Nephron progenitor cell (in vitro differentiated cells): ENCODE results near the gene VEZT.
A peak's percentile ranks its signal among the peaks of the same experiment; 100 is the strongest.

Experiments
- DNase-seq: peaks from one replicate; pipeline ENCODE4 v3.0.0; 2021
- H3K27ac Mint-ChIP-seq: 2 replicates; pipeline ENCODE4 v1.8.0; 2021; ENCODE audit warnings: mild to moderate bottlenecking, moderate library complexity, mixed read lengths
- H3K27me3 Mint-ChIP-seq: 2 replicates; pipeline ENCODE4 v1.8.0; 2021; ENCODE audit warnings: mild to moderate bottlenecking, low read depth, mixed read lengths; ENCODE audit not compliant: poor library complexity
- H3K36me3 Mint-ChIP-seq: 2 replicates; pipeline ENCODE4 v1.8.0; 2021; ENCODE audit warnings: low read depth, mixed read lengths
- H3K4me1 Mint-ChIP-seq: 2 replicates; pipeline ENCODE4 v1.8.0; 2021; ENCODE audit warnings: mixed read lengths
- H3K4me3 Mint-ChIP-seq: 2 replicates; pipeline ENCODE4 v1.8.0; 2021; ENCODE audit warnings: mild to moderate bottlenecking, moderate library complexity, mixed read lengths
- H3K9me3 Mint-ChIP-seq: 2 replicates; pipeline ENCODE4 v1.8.0; 2021; ENCODE audit warnings: mild to moderate bottlenecking, moderate library complexity, mixed read lengths
- TF ChIP-seq, protein P1 (sequence below): fragments of 200-600 bp; sonication (generic); IDR thresholded peaks from 2 replicates; pipeline ENCODE4 v1.5.0; 2021; ENCODE audit warnings: antibody characterized with exemption

VEZT gene

DNA sequence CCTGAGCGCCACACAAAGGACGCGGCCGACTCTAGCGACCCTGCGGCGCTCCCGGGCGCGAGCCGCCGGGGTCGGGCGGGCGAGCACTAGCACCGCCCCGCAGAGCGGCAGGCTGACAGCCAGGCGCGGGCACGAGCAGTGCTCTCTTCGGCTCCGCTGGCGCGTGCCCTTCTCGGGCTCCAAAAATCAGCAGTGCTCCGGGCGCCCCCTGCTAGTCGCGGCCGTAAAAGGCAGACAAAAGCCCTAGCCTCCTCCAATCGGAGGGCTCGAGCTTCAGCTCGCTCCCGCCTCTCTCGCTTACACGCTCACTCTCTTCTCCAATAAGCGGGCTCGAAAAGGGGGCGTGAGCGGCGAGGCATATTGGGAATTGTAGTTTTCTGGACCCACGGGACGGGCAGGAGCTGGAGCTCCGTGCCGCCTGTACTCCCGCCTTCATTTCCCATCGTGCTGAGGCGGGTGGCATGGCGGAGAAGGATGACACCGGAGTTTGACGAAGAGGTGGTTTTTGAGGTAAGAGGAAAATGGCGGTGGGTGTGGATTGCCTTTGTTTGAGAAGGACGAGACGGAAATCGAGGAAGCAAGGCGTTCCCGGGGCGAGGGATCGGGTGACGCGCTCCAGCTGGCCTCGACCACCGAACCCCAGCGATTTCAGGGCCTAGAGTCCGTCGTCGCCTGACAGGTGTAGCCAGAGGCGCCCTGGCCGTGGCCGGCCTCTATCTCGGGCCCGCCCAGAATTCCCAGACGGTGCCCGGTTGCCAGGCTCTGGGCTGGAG, at the start of gene VEZT, which contains the start of gene FGD6:
TSS of gene VEZT (plus strand) at position 431 of the 773 bp plus-strand sequence. CDS start at position 475, 44 bp downstream.
TSS of gene FGD6 (minus strand) at position 91 of the 773 bp plus-strand sequence. CDS start 227 bp downstream, outside the sequence.
- DNase-seq = peak; percentile 95
- Mint-ChIP-seq H3K4me3 (peak within 1 kb of the TSS; percentile 96), H3K4me1 (peaks cover 55% of the 10 kb centered on the region), H3K27me3 (no peaks in the 10 kb centered on the region), H3K36me3 (peaks cover 21% of the 10 kb centered on the region), H3K9me3 (peaks cover 3% of the 10 kb centered on the region), H3K27ac (peak within 1 kb of the TSS; percentile 100)
- TF ChIP-seq, protein P1, sequence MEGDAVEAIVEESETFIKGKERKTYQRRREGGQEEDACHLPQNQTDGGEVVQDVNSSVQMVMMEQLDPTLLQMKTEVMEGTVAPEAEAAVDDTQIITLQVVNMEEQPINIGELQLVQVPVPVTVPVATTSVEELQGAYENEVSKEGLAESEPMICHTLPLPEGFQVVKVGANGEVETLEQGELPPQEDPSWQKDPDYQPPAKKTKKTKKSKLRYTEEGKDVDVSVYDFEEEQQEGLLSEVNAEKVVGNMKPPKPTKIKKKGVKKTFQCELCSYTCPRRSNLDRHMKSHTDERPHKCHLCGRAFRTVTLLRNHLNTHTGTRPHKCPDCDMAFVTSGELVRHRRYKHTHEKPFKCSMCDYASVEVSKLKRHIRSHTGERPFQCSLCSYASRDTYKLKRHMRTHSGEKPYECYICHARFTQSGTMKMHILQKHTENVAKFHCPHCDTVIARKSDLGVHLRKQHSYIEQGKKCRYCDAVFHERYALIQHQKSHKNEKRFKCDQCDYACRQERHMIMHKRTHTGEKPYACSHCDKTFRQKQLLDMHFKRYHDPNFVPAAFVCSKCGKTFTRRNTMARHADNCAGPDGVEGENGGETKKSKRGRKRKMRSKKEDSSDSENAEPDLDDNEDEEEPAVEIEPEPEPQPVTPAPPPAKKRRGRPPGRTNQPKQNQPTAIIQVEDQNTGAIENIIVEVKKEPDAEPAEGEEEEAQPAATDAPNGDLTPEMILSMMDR = peak; percentile 40

DNA sequence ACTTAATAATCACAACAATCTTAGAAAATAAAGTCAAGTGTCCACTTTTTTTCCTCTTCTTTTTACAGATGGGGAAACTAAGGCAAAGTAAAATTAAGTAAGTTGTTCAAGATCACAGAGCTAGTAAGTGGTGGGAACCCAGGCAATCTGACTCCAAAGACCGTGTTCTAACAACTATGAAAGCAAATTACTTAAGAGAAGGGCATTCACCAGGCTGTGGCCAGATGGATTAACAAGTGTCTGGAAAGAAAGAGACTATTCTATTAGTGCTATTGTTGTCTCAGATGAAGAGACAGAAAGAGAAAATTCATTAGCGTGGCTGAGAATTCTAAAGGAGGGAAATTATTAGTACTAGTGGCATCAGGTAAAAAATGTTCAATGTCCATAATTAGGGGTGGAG, 48.9 kb upstream of the VEZT start:
- DNase-seq = no peak
- TF ChIP-seq, protein P1 = no peak
- Mint-ChIP-seq H3K9me3 (no peaks in the 10 kb centered on the region), H3K27me3 (no peaks in the 10 kb centered on the region), H3K4me3 (no peak overlapping the region), H3K27ac (peak overlapping the region; percentile 12), H3K36me3 (peaks cover 58% of the 10 kb centered on the region), H3K4me1 (peaks cover 23% of the 10 kb centered on the region)

DNA sequence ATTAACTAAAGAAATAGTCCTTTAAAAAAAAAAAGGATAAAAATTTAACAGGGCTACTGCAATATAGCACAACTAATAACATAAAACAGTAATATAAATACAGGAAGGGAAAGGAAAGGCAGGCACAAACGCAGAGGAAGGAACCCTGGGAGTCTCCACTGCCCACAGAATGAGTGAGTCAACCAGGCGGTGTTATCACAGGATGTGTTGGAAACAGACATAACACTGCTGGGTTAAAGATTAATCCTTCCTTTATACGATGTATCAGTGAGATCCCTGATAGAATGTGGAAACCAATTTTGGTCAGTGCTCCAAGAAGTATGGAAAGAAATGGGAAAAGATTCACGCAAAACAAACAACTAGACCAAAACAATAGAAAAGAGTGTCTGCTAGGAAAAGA, 48.2 kb upstream of the VEZT start:
- peaks cover 23% of the 10 kb centered on the region for H3K4me1 Mint-ChIP-seq
- H3K9me3 Mint-ChIP-seq = no peaks in the 10 kb centered on the region
- TF ChIP-seq, protein P1 = no peak
- DNase-seq = no peak
- no peak overlapping the region for H3K27ac Mint-ChIP-seq
- peaks cover 62% of the 10 kb centered on the region for H3K36me3 Mint-ChIP-seq
- H3K4me3 Mint-ChIP-seq = no peak overlapping the region
- no peaks in the 10 kb centered on the region for H3K27me3 Mint-ChIP-seq

DNA sequence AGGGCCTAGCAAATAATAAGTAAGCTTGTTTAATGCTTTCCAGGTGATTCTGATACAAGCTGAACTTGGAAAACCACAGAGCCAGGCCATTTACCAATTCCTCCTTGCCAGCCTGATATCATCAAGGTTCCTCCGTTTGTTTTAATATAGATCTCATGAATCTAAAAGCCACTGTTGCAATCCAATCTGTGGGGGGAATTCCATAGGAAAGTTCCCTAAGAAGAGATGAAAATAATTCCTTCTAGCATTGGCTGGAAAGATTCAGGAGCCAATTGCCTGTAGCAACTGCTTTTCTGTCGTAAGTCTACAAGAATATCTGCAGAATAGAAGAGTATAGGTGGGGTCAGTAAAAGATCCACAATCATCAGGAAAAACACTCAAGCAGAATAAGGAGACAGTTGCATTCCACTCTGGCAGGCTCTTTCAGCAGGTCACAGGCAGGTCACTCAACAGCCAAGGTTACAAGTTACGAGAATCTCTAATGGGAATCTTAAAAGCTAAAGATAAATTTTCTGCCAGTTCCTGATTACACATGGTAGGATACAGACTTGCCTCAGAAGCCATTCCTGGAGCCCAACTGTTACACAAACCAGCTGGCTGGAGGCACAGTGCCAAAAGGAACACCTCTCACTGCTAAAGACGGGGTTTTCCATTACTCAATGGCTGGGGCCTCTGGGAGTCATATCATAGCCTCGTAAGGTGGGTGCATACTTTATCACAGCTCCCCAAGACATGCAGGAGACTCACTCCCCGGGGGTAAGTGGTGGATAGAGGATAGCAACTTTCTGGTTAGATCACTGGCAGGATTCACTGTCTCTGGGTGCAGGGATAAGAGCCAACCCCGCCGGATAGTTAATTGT, 44.0 kb upstream of the VEZT start:
- H3K27ac Mint-ChIP-seq = peak overlapping the region; percentile 76
- peaks cover 18% of the 10 kb centered on the region for H3K4me1 Mint-ChIP-seq
- TF ChIP-seq, protein P1 = no peak
- no peaks in the 10 kb centered on the region for H3K27me3 Mint-ChIP-seq
- peaks cover 47% of the 10 kb centered on the region for H3K36me3 Mint-ChIP-seq
- peaks cover 3% of the 10 kb centered on the region for H3K9me3 Mint-ChIP-seq
- DNase-seq = no peak
- no peak overlapping the region for H3K4me3 Mint-ChIP-seq

DNA sequence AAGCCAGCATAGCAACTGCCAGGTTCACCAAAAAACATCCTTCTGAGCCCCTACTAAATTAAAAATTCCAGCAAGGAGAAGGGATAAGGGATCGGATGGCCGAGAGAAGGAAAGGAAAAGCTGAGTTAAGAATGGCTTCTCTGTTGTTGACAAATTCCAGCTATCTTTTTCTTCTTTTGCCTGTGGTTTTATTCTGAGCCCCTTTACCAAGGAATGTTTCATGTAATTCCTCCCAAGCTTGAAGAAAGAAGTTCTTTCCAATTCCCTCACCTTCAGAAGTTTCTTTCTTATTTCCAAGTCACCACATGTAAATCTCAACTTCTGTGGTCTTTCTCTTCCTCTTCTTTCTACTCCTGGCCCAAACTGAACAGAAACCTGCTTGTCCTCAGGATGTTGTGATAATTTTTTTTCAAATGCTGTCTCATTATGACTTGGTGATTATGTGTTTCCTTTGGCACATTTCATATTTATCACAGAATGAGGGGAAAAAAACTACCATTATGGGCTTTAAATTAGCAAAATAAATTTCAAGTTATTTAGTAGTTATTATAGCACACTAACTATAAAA, 40.3 kb upstream of the VEZT start:
- Mint-ChIP-seq H3K4me1 (peaks cover 24% of the 10 kb centered on the region), H3K9me3 (peaks cover 3% of the 10 kb centered on the region), H3K4me3 (no peak overlapping the region), H3K27me3 (no peaks in the 10 kb centered on the region), H3K27ac (no peak overlapping the region), H3K36me3 (peaks cover 23% of the 10 kb centered on the region)
- no peak for DNase-seq
- TF ChIP-seq, protein P1 = no peak
